GM12891 (cell line): Measurements from ENCODE around the gene PRKCA.

Source experiments
- PAX5 ChIP-seq: IDR thresholded peaks from 2 replicates; pipeline ENCODE4 v1.6.1; 2011; ENCODE audit warnings: low read length, moderate library complexity, mild to moderate bottlenecking; ENCODE audit not compliant: insufficient read depth, severe bottlenecking
- POLR2A ChIP-seq: IDR thresholded peaks from 2 replicates; pipeline ENCODE4 v1.6.1; 2011; ENCODE audit warnings: low read depth, low read length, control low read depth
- POLR2AphosphoS5 ChIP-seq: IDR thresholded peaks from 2 replicates; pipeline ENCODE4 v1.6.1; 2011; ENCODE audit warnings: low read depth, low read length, control low read depth
- POU2F2 ChIP-seq: IDR thresholded peaks from 2 replicates; pipeline ENCODE4 v1.6.1; 2011; ENCODE audit warnings: low read depth, mild to moderate bottlenecking, control low read depth, low read length, moderate library complexity
- SPI1 ChIP-seq: IDR thresholded peaks from 2 replicates; pipeline ENCODE4 v1.6.1; 2011; ENCODE audit warnings: low read depth, low read length, control low read depth
- TAF1 ChIP-seq: IDR thresholded peaks from 2 replicates; pipeline ENCODE4 v1.6.1; 2011; ENCODE audit warnings: low read depth, low read length, control low read depth

GRCh38 chr17:66474258-66474657 is 171.8 kb downstream of the PRKCA start:
- no peak for TF ChIP-seq POLR2A
- no peak for TF ChIP-seq TAF1
- TF ChIP-seq POLR2AphosphoS5 = no peak
- TF ChIP-seq POU2F2 = no peak
- no peak for TF ChIP-seq PAX5
- TF ChIP-seq SPI1 = no peak
